NCI-H82 treated with DMSO at 0.1 percent for 48 hours (cell line): ENCODE data around the gene HSCB.
"Not testable (repeated sequence)": the region's sequence is repeated elsewhere in the genome, so short reads cannot be mapped to it uniquely, and the experiment has no call there.

Source experiments
- DNase-seq: peaks from one replicate; lab custom pipeline; 2025; ENCODE audit not compliant: unreplicated experiment; lab: John Stamatoyannopoulos, UW

HSCB gene

DNA sequence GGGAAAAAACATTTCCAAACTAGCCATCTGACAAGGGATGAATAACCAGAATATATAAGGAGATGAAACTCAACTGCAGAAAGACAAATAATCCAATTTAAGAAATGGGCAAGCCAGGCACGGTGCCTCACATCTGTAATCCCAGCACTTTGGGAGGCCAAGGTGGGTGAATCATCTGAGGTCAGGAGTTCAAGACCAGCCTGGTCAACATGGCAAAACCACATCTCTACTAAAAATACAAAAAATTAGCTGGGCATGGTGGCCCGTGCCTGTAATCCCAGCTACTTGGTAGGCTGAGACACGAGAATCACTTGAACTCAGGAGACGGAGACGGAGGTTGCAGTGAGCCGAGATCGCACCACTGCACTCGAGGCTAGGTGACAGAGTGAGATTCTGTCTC is 3.0 kb upstream of the HSCB start:
- not testable (repeated sequence) for DNase-seq

DNA sequence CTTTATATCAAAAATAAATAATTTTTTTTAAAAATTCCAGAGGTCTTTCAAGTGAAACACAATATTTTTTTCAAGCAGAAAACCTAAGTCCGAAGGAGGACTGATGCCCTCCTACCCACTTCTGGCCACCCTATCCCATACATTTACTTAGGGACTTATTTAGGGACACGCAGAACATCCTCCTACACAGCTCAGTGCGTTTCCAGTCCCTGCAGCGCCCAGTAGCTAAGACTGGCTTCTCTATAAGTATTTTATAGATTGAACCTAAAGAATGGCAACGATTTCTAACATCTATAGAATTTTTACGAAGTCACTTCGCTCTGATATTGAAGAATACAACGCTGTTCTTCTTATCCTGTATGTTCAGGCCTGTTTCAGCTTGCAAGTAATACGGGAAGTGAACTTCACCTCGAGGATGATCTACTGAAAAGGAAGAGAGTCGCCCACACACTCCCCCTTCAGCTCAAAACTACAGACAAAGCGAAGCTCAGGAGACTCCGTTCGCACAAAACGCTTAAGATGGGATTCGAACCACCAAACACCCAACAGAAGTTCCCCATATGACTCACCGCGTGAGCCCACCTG is 547 bp upstream of the HSCB start:
- no peak for DNase-seq

DNA sequence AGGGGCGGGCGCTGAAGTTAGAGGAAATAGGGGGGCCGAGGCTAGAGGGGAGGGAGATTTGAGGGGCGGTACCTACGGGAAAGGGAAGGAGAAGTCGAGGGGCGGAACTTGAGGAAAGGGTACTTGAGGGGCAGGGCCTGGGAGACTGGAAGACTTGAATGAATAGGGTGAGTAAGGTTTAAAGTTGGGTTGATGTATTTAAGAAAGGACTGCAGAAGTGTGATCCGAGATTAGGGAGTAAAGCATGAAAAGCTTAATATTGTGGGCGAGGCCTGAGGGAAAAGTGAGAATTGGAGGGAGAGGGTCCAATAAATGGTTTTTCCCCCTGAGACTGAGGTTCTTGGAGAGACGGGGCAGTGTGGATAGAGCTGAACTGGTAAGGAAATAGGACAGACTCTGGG is 723 bp downstream of the HSCB start:
- DNase-seq = no peak

DNA sequence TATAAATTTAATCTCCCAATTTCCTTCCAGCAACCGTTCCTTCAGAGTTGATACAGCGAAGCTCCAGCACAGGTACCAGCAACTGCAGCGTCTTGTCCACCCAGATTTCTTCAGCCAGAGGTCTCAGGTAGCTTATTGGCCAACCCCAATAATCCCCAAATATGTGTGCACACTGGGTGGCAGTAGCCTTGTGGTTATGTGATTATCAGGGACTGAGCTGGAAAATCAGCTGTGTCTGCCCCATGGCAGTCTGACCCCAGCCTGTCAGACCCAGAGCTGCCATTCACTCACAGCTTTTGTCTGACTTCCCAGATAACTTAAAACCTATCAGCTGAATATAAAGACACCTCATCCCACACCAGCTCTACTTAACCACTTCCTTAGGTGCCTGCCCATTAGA is 2.0 kb downstream of the HSCB start:
- DNase-seq = no peak

DNA sequence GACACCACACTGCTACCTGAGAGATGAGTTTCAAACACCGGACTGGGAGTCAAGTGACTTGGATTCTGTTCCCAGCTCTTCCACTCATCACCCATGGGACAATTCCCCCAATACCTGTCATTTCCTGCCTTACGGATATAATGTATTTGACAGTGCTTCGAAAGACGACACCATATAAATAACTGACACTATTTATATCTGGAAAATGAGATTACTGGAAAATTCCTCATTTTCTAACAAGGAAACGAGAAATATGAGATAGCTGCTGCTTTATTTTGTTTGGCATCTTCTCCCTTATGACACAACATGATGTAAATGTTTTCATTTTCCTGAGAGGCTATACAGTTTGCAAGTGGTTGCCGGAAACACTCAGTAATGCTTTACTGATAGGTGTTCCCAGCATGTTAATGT is 8.6 kb downstream of the HSCB start:
- no peak for DNase-seq

DNA sequence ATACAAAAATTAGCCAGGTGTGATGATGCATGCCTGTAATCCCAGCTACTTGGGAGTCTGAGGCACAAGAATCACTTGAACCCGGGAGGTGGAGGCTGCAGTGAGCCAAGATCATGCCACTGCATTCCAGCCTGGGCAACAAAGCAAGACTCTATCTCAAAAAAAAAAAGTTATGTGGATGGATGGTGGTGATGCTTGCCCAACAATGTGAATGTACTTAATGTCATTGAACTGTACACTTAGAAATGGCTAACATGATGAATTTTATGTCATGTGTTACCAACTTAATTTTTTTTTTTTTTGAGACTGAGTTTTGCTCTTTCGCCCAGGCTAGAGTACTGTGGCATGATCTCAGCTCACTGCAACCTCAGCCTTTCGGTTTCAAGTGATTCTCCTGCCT is 12.7 kb downstream of the HSCB start:
- DNase-seq = not testable (repeated sequence)

DNA sequence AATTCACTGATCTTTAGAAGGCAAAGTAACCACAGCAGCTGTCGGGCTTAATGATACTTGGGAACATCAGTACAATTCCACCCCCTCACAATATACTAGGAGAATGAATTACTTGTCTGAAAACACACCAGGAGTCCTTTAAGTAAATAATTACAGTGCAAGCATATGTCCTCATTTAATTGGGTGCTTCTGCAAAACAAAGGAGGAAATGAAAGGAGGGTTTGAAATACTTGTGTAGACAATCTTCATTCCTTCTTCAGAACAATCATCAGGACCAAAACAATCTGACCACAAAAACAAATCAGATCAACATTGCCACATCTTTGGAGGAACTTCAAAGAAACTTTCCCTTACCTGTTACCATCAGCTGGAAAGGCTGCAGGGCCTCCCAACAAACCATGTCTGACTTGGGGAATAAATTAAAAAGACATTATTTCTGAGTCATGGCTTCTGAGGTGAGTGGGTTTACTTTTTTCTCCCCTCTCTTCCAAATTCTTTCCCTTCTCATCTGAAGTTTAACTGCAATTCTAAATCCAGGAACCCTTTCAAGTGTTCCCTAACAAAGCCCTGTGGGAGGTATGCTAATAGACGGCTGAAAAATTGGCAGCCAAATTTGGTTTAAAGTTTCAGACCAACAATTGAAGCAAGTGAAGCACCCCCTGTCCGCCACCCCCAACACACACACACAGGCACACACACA is 18.2 kb downstream of the HSCB start:
- DNase-seq = no peak

DNA sequence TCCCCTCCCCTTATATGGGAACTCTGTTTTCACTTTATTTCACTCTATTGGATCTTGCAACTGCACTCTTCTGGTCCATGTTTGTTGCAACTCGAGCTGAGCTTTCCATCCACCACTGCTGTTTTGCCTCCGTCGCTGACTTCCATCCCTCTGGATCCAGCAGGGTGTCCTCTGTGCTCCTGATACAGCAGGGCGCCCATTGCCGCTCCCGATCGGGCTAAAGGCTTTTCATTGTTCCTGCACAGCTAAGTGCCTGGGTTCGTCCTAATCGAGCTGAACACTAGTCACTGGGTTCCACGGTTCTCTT is 19.6 kb downstream of the HSCB start:
- no peak for DNase-seq

DNA sequence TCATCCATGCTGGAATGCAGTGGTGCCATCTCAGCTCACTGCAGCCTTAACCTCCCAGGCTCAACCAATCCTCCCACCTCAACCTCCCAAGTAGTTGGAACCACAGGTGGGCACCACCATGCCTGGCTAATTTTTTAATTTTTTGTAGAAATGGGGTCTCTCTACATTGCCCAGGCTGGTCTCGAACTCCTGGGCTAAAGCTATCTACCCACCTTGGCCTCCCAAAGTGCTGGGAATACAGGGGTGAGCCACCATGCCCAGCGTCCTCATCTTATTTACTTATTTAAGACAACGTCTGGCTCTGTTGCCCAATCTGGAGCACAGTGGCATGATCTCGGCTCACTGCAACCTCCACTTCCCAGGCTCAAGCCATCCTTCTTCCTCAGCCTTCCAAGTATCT is 20.2 kb downstream of the HSCB start:
- DNase-seq = not testable (repeated sequence)

DNA sequence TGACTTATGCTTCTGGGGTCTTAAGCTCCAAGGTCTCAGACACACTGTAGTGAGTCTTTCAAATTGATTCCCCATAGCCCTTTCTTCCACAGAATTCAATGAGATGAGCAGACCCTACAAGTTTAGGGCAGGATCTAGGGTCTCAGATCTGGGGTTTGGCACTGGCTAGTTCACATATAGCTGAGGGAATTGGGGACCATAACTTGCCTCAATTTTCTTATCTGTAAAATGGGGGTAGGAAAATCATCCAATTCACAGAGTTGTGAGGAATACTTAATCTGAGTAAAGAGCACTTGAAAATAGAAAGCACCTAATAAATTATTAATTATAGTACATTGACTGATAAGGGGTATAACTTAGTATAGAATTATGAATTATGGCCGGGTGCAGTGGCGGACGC is 24.8 kb downstream of the HSCB start:
- DNase-seq = no peak

DNA sequence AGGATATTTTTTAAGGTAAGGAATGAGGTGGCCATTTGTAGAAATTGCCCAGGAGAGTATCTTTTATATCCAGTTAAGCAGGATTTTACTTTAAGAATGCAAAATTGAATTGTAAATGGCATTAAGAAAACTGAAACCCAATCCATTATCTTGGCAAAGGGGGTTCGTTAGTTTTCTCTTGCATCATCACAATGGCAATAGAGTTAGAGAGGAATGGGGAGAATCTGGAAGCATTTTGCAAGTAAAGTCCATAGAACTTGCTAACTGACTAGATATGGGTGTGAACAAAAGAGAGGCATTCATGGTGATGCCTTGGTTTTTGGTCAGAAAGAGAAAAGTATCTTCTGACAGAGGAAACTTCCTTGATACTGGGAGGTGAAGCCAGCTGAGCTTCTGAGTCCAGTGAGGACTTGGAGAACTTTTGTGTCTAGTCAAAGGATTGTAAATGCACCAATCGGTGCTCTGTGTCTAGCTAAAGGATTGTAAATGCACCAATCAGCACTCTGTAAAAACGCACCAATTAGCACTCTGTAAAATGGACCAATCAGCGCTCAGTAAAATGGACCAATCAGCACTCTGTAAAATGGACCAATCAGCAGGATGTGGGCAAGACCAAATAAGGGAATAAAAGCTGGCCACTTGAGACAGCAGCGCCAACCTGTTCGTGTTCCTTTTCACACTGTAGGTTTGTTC is 27.0 kb downstream of the HSCB start:
- DNase-seq = no peak

DNA sequence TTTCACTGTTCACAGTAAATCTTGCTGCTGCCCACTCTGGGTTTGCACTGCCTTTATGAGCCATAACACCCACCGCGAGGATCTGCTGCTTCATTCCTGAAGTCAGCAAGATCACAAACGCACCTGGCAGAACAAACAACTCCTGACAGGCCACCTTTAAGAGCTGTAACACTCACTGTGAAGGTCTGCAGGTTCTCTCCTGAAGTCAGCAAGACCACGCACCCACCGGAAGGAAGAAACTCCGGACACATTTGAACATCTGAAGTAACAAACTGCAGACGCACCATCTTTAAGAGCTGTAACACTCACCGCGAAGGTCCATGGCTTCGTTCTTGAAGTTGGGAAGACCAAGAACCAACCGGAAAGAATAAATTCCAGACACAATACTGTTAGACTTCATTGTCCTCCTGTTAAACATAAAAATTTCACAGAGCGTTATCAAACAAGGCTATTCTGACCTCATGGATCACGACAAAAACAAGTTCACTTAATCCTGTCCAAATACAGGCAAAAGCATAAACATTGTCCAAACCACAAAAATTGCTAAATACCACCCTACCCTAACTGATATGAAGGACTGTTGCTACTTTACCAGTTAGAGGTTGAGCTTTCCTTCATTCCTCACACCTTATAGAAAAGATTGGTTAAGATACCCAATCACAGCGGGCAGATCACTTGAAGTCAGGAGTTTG is 27.7 kb downstream of the HSCB start:
- DNase-seq = no peak

DNA sequence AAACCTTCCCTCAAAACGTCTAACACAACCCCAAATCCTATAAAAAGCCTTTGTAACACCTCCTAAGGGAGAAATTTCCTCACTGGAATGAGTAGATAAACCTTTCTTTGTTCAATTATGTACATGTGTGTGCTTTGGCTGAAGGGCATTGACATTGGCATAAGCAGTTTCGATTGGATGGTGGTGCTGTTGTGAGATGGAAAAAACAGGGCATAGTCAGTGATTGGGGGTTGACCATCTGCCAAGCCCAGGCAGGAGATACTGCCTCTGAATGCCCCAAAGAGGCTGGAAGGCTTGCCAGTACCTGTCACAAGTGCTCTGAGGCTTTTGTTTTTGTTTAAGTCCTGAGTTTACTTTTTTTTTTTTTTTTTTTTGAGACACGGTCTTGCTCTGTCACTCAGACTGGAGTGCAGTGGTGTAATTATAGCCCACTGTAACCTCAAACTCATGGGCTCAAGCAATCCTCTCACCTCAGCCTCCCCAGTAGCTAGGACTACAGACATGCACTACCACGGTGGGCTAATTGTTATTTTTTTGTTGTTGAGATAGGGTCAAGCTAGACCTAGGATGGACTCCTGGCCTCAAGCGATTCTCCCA is 29.5 kb downstream of the HSCB start:
- no peak for DNase-seq

DNA sequence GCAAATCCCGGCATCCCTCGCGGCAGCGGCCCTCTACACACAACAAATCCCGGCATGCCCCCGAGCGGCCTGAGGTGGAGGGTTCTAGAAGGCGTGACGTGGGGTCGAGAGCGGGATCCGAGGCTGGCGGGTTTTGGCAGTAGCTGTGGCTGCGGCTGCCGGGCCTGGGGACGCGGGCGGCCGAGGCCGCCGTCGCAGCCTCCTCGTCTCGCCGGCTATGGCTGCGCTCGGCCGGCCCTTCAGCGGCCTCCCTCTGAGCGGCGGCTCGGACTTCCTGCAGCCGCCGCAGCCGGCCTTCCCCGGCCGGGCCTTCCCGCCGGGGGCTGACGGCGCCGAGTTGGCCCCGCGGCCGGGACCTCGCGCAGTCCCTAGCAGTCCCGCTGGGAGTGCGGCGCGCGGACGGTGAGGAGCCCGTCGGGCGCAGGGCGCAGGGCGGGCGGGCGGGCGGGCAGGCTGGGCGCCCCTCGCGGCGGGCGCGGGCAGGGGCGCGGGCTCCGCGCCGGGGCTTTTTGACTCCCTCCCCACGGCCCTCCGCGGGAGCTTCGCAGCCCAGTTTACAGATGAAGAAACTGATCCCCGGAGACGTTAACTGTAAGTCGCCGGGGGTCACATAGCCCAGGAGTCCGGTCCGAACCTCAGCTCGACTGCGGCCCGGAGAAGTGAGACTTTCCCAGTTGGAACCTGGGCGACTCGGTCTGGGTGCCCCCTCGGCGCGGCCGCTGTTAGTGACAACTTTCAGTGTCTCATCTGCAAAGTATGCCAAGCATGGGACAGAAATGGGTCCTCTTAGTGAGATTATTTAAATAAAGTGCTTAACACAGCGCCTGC is 31.0 kb downstream of the HSCB start, which contains the start of gene CCDC117:
TSS of gene CCDC117 (plus strand) at position 63 of the 828 bp plus-strand sequence. CDS start at position 218, 155 bp downstream.
- peak; percentile 91 for DNase-seq

DNA sequence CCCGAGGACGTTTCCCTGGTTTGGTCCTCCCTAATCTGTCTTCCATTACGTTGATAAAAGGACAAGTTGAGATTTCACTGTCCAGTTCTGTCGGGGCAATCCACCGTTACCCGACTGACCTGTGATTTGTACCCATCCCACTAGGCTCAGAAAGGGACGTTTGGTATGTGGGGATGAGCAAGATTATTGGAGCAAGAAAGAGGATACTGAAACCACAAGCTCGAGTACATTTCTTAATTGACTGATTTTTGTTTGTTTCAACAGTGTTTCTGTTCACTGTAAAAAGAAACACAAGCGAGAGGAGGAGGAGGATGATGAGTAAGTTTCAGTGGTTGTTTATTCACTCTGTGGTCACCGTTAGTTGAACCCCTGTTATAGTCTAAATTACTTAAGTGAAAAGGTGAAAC is 31.6 kb downstream of the HSCB start:
- no peak for DNase-seq

DNA sequence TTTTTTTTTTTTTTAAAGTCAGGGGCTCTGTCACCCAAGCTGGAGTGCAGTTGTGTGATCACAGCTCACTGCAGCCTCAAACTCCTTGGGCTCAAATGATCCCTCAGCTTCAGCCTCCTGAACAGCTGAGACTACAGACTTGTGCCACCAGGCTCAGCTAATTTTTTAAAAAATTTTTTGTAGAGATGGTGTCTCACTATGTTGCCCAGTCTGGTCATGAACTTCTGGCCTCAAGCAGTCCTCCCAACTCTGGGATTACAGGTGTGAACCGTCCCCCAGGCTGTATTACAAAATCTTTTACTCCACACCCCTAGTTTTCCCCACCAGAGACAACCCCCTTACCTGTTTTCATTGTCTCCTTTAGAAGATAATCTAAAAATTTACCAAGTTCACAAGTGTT is 32.5 kb downstream of the HSCB start:
- no peak for DNase-seq

DNA sequence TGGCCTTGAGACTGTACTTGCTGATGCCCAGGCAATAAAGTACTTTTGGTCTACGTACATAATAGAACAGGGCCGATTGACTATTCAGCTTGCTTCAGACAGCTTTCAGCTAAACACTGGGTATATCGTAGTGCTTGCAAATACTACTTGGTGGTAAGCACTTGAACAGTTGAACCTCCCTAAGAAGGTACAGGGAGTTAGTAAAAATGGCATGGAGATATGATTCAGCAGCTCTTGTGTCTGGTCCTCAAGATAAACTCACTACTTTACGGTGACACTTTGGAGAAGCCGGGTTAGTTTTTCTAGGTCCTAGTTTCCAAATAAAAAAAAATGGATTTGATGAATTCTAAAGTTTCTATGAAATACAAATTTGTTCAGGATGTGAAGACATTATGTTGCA is 38.0 kb downstream of the HSCB start:
- no peak for DNase-seq

DNA sequence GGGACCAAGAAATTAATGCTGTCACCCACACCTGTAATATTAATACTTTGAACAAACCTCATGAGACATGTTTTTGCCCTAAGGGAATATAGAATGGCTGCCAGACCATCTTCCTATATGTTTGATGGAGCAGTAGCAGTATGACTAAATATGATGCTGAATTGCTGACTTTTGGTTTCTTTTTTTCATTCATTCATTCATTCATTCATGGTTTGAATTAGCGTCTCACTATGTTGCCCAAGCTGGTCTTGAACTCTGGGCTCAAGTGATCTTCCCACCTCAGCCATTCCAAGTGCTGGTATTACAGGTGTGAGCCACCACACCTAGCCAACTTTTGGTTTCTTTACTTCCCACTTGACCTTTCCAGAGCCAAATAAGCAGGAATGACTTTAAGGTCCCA is 38.5 kb downstream of the HSCB start:
- DNase-seq = no peak

DNA sequence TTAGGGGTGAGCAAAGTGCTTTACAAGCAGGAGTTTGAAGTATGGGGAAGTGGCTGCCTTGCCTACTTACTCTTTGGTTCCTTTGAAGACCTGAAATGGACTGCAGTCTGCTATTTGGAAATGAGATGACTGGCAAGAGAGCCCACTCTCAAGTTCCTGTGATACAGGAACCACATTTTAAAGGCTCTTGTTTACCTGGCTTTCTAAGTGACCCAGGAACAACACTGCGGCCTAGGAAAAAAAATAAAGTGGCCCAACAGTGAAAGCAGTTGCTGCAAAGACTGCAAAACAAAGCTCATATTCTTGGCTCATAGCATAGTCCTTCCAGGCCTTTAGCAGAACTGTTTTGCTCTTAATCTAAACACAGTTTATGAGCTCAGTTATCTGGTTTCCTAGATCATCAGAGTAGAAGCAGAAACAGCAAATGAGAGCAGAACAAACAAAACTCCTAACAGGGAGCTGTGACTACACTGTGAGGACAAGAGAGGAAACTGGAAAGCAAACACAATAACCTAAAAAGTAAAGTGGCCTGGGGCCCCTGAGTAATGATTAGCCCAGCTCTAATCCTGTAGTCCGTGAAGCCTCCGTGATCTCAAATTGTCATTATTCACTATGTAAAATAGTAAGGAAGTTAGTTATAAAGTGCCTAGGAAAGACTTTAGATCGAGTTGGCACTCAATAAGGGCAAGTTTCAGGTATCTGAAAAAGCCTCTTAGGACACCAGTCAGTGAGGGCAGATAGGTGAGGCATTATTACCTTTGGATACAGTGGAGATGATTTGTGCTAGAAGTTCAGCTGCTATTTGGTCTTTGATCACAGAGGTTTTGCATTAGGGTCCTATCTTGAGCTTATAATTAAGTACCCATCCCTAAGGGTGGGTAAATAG is 42.2 kb downstream of the HSCB start:
- DNase-seq = no peak

DNA sequence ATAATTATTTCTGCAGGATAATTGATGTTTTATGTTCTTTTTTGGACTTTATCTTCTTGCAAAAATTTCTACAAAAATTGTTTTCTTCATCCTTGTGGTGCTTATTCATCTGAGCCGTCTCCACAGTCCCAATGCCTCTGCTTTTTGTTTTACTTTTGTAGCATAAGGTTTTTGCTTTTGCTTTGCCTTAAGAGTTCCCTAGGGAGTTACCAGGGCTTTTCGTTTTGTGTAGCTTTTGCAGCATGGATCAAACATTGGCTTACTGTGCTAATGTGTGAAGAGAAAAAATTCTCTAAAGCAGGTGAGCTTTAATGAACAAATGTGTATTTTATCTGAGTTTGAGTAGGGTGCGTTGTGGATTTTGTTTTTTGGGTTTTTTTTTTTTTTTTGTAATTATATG is 46.8 kb downstream of the HSCB start:
- no peak for DNase-seq
